Measurements from ENCODE around the gene CCN2.
"Not testable (repeated sequence)": the region's sequence is repeated elsewhere in the genome, so short reads cannot be mapped to it uniquely, and the experiment has no call there.

The CCN2 gene

DNA sequence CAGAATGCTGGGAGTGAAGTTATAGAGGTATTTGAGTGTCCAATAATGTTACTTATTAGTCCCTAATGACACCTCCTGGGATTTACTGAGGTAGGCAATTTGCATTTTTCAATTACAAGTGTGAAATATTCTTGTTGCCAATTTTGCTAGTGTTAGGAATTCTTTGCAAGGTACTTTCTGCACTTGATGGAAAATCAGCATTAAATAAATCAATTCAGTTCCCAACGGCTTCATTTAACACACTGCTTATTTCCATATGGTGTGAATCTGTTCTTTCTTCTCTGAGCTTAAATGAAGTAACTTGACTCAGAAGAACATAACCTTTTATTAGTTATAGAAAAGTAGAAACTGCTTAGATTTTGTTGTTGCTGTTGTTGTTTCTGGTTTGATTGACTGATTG is 21.2 kb downstream of the CCN2 start:
- TF ChIP-seq POLR2A (IDR thresholded peaks at IDR 0.05; ENCODE audit: low read depth, low read length) (no peak), SPI1 (IDR thresholded peaks at IDR 0.05; ENCODE audit: low read depth, low read length) (no peak), POU2F2 (IDR thresholded peaks at IDR 0.05; ENCODE audit: low read depth, low read length) (no peak), PAX5 (IDR thresholded peaks at IDR 0.05; ENCODE audit: insufficient read depth, low read length, severe bottlenecking) (no peak)
- FAIRE-seq (no peak), DNase-seq (ENCODE audit: insufficient read length, low spot score) (no peak)

DNA sequence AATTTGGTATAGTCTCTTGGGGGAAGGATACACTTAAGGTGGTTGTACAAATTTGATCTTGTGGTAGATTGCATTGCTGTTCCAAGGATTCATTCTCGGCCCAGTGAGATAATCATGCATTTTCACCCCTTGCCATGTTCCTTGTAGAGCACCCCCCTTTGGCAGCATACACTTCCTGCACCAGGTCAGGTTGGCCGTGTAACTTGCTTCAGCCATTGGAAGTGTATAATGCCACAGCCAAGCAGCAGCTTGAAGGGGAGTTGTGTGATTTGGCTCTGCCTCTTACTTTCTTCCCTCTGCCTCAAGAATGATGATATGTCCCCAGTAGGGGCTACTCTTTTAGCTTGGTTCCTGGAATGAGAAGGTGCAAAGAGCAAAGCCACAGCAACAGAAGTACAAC is 21.9 kb downstream of the CCN2 start:
- DNase-seq (ENCODE audit: insufficient read length, low spot score) (no peak), FAIRE-seq (no peak)
- no peak for TF ChIP-seq PAX5 (IDR thresholded peaks at IDR 0.05; ENCODE audit: insufficient read depth, low read length, severe bottlenecking)
- TF ChIP-seq TAF1 (IDR thresholded peaks at IDR 0.05; ENCODE audit: low read depth, low read length) = no peak
- TF ChIP-seq POLR2A (IDR thresholded peaks at IDR 0.05; ENCODE audit: low read depth, low read length) = no peak
- TF ChIP-seq SPI1 (IDR thresholded peaks at IDR 0.05; ENCODE audit: low read depth, low read length) = no peak
- TF ChIP-seq POU2F2 (IDR thresholded peaks at IDR 0.05; ENCODE audit: low read depth, low read length) = no peak
- no peak for TF ChIP-seq POLR2AphosphoS5 (IDR thresholded peaks at IDR 0.05; ENCODE audit: low read depth, low read length)

DNA sequence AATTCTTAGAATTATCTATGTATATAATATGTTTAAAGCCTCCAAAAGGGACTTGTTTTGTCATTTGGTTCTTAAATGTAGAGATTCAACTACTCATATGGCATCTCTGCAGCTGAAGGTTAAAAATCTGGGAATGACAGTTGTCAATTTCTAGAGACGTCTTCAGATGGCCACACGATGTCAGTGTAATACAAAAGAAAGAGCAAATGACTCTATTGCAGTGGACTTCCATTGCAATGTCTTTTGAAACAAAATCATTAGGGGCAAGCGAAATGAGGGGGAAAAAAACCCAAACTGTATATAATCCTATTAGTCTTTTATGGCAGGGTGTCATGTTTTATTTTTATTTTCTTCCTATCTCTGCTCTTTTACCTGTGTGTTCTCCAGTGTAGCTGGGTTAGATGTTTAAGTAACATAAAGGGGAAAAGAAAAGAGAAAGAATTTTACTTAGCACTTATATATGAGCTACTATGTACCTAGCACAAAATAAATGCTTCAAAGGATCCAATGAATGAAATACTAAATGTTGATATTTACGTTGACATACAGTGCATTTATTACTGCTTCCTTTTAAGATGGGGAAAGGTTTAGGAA is 26.2 kb downstream of the CCN2 start:
- no peak for FAIRE-seq
- TF ChIP-seq POU2F2 (IDR thresholded peaks at IDR 0.05; ENCODE audit: low read depth, low read length) = no peak
- TF ChIP-seq SPI1 (IDR thresholded peaks at IDR 0.05; ENCODE audit: low read depth, low read length) = no peak
- no peak for TF ChIP-seq PAX5 (IDR thresholded peaks at IDR 0.05; ENCODE audit: insufficient read depth, low read length, severe bottlenecking)
- TF ChIP-seq TAF1 (IDR thresholded peaks at IDR 0.05; ENCODE audit: low read depth, low read length) = no peak
- no peak for TF ChIP-seq POLR2A (IDR thresholded peaks at IDR 0.05; ENCODE audit: low read depth, low read length)
- TF ChIP-seq POLR2AphosphoS5 (IDR thresholded peaks at IDR 0.05; ENCODE audit: low read depth, low read length) = no peak
- DNase-seq (ENCODE audit: insufficient read length, low spot score) = no peak

DNA sequence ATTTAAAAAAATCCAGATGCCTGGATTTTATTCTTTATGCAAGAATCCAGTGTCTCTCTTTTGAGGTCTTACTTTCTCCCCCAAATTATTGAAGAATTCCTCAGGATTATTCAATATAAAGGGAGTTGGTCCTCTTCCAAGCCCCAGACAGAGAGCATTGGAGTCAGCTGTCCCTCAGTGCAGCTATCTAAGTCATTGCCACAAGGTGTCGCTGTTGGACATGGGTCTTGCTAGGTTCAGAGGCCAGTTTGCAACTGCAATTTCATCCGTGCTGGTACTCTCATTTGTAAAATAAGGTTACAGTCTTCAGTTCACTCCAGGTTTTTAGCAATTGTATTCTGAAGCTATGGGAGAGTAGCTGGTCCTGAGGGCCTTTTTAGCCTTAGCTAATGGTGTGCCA is 27.8 kb downstream of the CCN2 start:
- TF ChIP-seq POU2F2 (IDR thresholded peaks at IDR 0.05; ENCODE audit: low read depth, low read length) (no peak), POLR2AphosphoS5 (IDR thresholded peaks at IDR 0.05; ENCODE audit: low read depth, low read length) (no peak), PAX5 (IDR thresholded peaks at IDR 0.05; ENCODE audit: insufficient read depth, low read length, severe bottlenecking) (no peak), TAF1 (IDR thresholded peaks at IDR 0.05; ENCODE audit: low read depth, low read length) (no peak), SPI1 (IDR thresholded peaks at IDR 0.05; ENCODE audit: low read depth, low read length) (no peak), POLR2A (IDR thresholded peaks at IDR 0.05; ENCODE audit: low read depth, low read length) (no peak)
- no peak for DNase-seq (ENCODE audit: insufficient read length, low spot score)
- FAIRE-seq = peak; percentile 87

DNA sequence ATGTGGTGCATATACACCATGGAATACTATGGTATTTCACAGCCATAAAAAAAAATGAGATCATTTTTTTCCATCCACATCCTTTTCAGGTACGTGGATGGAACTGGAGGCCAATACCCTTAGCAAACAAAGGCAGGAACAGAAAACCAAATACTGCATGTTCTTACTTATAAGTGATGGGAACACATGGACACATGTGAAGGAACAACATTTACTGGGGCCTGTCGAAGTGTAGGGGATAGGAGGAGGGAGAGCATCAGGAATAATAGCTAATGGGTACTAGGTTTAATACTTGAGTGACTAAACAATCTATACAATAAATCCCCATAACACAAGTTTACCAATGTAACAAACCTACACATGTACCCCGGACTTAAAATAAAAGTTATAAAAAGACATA is 30.5 kb downstream of the CCN2 start:
- TF ChIP-seq SPI1 (IDR thresholded peaks at IDR 0.05; ENCODE audit: low read depth, low read length) (no peak), PAX5 (IDR thresholded peaks at IDR 0.05; ENCODE audit: insufficient read depth, low read length, severe bottlenecking) (no peak), POLR2AphosphoS5 (IDR thresholded peaks at IDR 0.05; ENCODE audit: low read depth, low read length) (no peak), POLR2A (IDR thresholded peaks at IDR 0.05; ENCODE audit: low read depth, low read length) (no peak), POU2F2 (IDR thresholded peaks at IDR 0.05; ENCODE audit: low read depth, low read length) (no peak), TAF1 (IDR thresholded peaks at IDR 0.05; ENCODE audit: low read depth, low read length) (no peak)
- DNase-seq (ENCODE audit: insufficient read length, low spot score) (no peak), FAIRE-seq (no peak)

DNA sequence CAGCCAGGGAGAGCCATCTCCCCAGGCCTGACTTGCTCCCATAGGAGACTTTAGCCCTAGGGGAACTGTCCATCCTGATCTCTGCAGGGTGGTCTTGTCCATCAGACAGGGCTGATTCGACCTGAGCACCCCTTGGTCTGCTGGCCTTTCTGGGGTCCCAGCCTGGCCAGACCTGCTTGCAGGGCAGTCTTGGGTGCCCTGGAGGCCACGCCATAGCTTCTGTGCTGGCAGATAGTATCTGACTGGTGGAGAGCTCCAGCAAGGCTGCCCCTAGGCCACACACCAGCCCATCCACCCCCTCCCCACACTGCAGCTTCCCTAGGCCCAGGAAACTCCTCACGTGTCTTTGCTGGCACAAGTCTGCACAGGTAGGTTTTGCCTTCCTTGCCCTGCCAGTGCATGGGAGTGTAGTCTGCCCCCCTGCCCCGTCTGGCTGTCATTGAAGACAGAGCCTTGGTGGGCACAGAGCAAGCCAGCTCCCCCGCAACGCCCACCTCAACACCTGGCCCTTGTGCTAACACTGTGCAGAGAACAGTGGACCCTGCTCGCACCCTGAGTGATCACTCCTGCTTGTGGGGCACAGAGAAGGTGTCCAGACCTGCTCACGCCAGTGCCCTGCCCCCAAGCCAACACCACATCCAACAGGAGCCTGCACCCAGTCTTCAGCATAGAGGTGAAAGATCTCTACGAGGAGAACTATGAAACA is 32.4 kb downstream of the CCN2 start:
- DNase-seq (ENCODE audit: insufficient read length, low spot score) (no peak), FAIRE-seq (no peak)
- no peak for TF ChIP-seq POLR2A (IDR thresholded peaks at IDR 0.05; ENCODE audit: low read depth, low read length)
- no peak for TF ChIP-seq SPI1 (IDR thresholded peaks at IDR 0.05; ENCODE audit: low read depth, low read length)
- no peak for TF ChIP-seq PAX5 (IDR thresholded peaks at IDR 0.05; ENCODE audit: insufficient read depth, low read length, severe bottlenecking)
- TF ChIP-seq POLR2AphosphoS5 (IDR thresholded peaks at IDR 0.05; ENCODE audit: low read depth, low read length) = no peak
- no peak for TF ChIP-seq TAF1 (IDR thresholded peaks at IDR 0.05; ENCODE audit: low read depth, low read length)
- no peak for TF ChIP-seq POU2F2 (IDR thresholded peaks at IDR 0.05; ENCODE audit: low read depth, low read length)

DNA sequence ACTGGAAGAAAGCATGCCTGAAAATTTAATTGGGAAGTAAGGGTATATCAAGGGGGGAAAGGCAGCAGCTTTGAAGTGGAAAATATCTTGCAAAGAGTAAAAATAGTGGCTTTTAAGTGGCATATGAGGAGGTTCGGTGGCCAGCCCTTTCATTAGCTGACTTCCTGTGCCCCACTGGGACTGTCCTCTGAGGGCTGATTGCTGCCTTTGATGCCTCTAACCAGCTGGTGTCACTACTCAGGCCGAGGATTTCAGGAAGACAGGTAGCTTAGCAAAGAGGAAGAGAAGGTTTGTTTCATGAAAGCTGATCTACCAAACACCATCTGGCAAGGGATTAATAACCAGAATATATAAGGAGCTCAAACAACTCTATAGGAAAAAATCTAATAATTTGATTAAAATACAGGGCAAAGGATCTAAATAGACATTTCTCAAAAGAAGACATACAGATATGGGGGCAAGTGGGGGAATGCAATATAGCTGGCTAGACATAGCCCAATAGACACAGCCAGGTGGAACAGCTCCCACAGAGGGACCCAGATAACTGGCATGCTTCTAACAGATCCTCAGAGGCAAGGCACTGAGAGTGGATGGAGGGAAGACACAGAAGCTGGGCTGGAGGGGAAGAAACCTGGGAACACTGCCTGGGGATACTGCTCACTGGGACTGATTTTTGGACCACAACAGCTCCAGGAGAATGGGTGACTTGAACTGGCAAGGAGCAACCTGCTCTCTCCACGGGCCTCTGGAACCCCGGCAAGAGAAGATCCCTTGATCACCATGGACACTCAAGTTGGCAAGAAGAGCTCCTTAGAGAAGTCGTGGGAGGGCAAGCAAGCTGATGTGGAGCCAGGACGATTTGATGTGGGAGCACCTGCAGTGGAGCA is 33.2 kb downstream of the CCN2 start:
- no peak for FAIRE-seq
- TF ChIP-seq SPI1 (IDR thresholded peaks at IDR 0.05; ENCODE audit: low read depth, low read length) (no peak), POU2F2 (IDR thresholded peaks at IDR 0.05; ENCODE audit: low read depth, low read length) (no peak), POLR2A (IDR thresholded peaks at IDR 0.05; ENCODE audit: low read depth, low read length) (no peak), POLR2AphosphoS5 (IDR thresholded peaks at IDR 0.05; ENCODE audit: low read depth, low read length) (no peak), PAX5 (IDR thresholded peaks at IDR 0.05; ENCODE audit: insufficient read depth, low read length, severe bottlenecking) (no peak), TAF1 (IDR thresholded peaks at IDR 0.05; ENCODE audit: low read depth, low read length) (no peak)
- DNase-seq (ENCODE audit: insufficient read length, low spot score) = no peak

DNA sequence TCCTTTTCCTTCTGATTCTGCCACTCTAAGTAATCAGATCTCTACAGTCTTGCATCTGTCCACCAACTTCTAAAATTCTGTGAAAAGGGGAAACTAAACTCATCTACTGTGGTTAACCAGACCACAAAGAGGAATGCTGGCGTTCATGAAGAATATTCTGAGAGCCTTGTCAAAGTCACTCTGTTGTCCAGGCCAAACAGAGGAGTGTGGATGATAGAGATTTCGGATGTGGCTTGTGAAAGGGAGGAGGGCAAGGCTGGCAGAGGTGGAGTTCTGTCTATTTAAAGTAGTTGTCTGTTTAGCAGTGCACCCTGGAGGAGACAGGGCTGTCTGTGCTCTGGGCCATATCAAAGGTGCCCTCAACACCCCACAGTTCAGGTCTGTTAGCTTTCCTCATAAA is 33.9 kb downstream of the CCN2 start:
- no peak for TF ChIP-seq PAX5 (IDR thresholded peaks at IDR 0.05; ENCODE audit: insufficient read depth, low read length, severe bottlenecking)
- TF ChIP-seq POLR2AphosphoS5 (IDR thresholded peaks at IDR 0.05; ENCODE audit: low read depth, low read length) = no peak
- TF ChIP-seq SPI1 (IDR thresholded peaks at IDR 0.05; ENCODE audit: low read depth, low read length) = no peak
- TF ChIP-seq POU2F2 (IDR thresholded peaks at IDR 0.05; ENCODE audit: low read depth, low read length) = no peak
- no peak for TF ChIP-seq TAF1 (IDR thresholded peaks at IDR 0.05; ENCODE audit: low read depth, low read length)
- no peak for TF ChIP-seq POLR2A (IDR thresholded peaks at IDR 0.05; ENCODE audit: low read depth, low read length)
- FAIRE-seq (no peak), DNase-seq (ENCODE audit: insufficient read length, low spot score) (no peak)

DNA sequence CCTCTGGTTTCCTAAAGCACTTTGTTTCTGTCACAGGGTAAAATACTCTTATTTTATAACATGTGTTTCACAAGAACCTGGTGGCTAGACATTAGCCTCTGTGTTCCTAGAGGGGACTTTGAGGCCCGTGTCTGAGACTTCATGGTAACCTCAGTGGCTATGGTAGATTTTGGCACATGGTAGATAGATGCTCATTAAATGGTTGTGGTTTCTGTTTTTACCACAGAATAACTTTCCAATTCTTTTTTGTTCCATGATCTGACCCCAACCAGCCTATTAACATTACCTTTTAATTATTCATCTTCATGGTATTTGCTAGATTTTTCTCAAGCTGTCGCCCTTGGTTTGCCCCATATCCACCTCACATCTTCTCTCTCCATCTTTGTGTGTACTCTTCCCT is 34.3 kb downstream of the CCN2 start:
- no peak for FAIRE-seq
- TF ChIP-seq POU2F2 (IDR thresholded peaks at IDR 0.05; ENCODE audit: low read depth, low read length) (no peak), SPI1 (IDR thresholded peaks at IDR 0.05; ENCODE audit: low read depth, low read length) (no peak), PAX5 (IDR thresholded peaks at IDR 0.05; ENCODE audit: insufficient read depth, low read length, severe bottlenecking) (no peak), TAF1 (IDR thresholded peaks at IDR 0.05; ENCODE audit: low read depth, low read length) (no peak), POLR2A (IDR thresholded peaks at IDR 0.05; ENCODE audit: low read depth, low read length) (no peak), POLR2AphosphoS5 (IDR thresholded peaks at IDR 0.05; ENCODE audit: low read depth, low read length) (no peak)
- DNase-seq (ENCODE audit: insufficient read length, low spot score) = no peak

DNA sequence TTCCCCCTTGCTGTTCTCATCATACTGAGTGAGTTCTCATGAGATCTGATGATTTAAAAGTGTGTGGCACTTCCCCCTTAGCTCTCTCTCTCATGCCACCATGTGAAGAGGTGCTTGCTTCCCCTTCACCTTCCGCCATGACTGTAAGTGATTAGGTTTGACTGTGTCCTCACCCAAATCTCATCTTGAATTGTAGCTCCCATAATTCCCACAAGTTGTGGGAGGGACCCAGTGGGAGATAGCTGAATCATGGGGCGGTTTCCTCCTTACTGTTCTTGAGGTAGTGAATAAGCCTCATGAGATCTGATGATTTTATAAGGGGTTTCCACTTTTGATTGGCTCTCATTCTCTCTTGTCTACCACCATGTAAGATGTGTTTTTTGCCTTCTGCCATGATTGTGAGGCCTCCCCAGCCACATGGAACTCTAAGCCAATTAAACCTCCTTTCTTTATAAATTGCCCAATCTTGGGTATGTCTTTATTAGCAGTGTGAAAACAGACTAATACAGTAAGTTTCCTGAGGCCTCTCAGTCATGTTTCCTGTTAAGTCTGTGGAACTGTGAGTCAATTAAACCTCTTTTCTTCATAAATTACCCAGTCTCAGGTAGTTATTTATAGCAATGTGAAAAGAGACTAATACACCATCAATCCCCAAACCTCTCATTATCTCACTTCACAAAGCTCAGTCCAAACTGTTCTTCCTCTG is 34.9 kb downstream of the CCN2 start:
- DNase-seq (ENCODE audit: insufficient read length, low spot score); FAIRE-seq: not testable (repeated sequence)

All from GM12891 (cell line).